Measurements from ENCODE around the gene RNF144A. TPM values are rescaled to one million over a fixed set of nuclear protein-coding genes. Genes with fewer than 3 reads are reported as not detected.
"Not testable (repeated sequence)": the region's sequence is repeated elsewhere in the genome, so short reads cannot be mapped to it uniquely, and the experiment has no call there.

Gene RNF144A
- total RNA-seq, 4 donors from 2014 or later: 27.3 to 47.3 (median 37.4) TPM

- DNase-seq (ENCODE audit: low spot score in 2 of 2): no peak
- Histone ChIP-seq H3K4me1 (peaks cover 0 to 41% (median 2%) of the 10 kb centered on the region in 4 donors), H3K27me3 (no peaks in the 10 kb centered on the region), H3K36me3 (no peaks in the 10 kb centered on the region), H3K9me3 (no peaks in the 10 kb centered on the region), H3K27ac (no peak overlapping the region), H3K4me3 (no peak overlapping the region)
- TF ChIP-seq POLR2A (IDR thresholded peaks at IDR 0.05) (no peak), EP300 (IDR thresholded peaks at IDR 0.05) (no peak), CTCF (IDR thresholded peaks at IDR 0.05) (no peak)
- 79 to 81% methylated on average over 11 of the region's 11 CpGs for WGBS, 2 donors
Observed at GRCh38 chr2:6934758-6935651, 17.8 kb downstream of the RNF144A start.

- 69 to 80% methylated on average over 4 of the region's 4 CpGs for WGBS, 2 donors
- H3K4me1 ChIP-seq: peaks cover 0 to 38% (median 2%) of the 10 kb centered on the region in 4 donors
- DNase-seq (ENCODE audit: low spot score in 2 of 2); H3K27me3 ChIP-seq; H3K27ac ChIP-seq; H3K36me3 ChIP-seq; H3K4me3 ChIP-seq; H3K9me3 ChIP-seq: not testable (repeated sequence)
Observed at GRCh38 chr2:6935652-6936020, 18.4 kb downstream of the RNF144A start.

- Histone ChIP-seq H3K4me3 (no peak overlapping the region), H3K27ac (no peak overlapping the region), H3K36me3 (peaks cover 0 to 10% (median 0%) of the 10 kb centered on the region in 3 donors), H3K4me1 (peaks cover 0 to 28% (median 2%) of the 10 kb centered on the region in 4 donors), H3K9me3 (no peaks in the 10 kb centered on the region), H3K27me3 (no peaks in the 10 kb centered on the region)
- TF ChIP-seq CTCF (IDR thresholded peaks at IDR 0.05): no peak
- TF ChIP-seq EP300 (IDR thresholded peaks at IDR 0.05): no peak
- TF ChIP-seq POLR2A (IDR thresholded peaks at IDR 0.05): no peak
- 96 to 100% methylated on average over 2 of the region's 2 CpGs for WGBS, 2 donors
- DNase-seq (ENCODE audit: low spot score in 2 of 2): no peak
Observed at GRCh38 chr2:6937157-6937556, 19.9 kb downstream of the RNF144A start.

GRCh38 chr2:6937582-6937981, 20.4 kb downstream of the RNF144A start:
- whole genome bisulfite sequencing, 2 donors: 85 to 94% methylated on average over 4 of the region's 4 CpGs
- no peaks in the 10 kb centered on the region for H3K27me3 ChIP-seq
- DNase-seq (ENCODE audit: low spot score in 2 of 2): no peak
- TF ChIP-seq POLR2A (IDR thresholded peaks at IDR 0.05) (no peak), CTCF (IDR thresholded peaks at IDR 0.05) (no peak), EP300 (IDR thresholded peaks at IDR 0.05) (no peak)
- H3K36me3 ChIP-seq: peaks cover 0 to 14% (median 0%) of the 10 kb centered on the region in 3 donors
- H3K4me3 ChIP-seq: no peak overlapping the region
- no peak overlapping the region for H3K27ac ChIP-seq
- peaks cover 0 to 26% (median 2%) of the 10 kb centered on the region in 4 donors for H3K4me1 ChIP-seq
- no peaks in the 10 kb centered on the region for H3K9me3 ChIP-seq

- Histone ChIP-seq H3K27me3 (no peaks in the 10 kb centered on the region), H3K27ac (no peak overlapping the region), H3K9me3 (no peaks in the 10 kb centered on the region), H3K4me1 (peaks cover 0 to 22% (median 0%) of the 10 kb centered on the region in 4 donors), H3K4me3 (no peak overlapping the region), H3K36me3 (peaks cover 0 to 23% (median 0%) of the 10 kb centered on the region in 3 donors)
- WGBS, 2 donors: 80 to 86% methylated on average over 2 of the region's 2 CpGs
- no peak for TF ChIP-seq CTCF (IDR thresholded peaks at IDR 0.05)
- no peak for TF ChIP-seq EP300 (IDR thresholded peaks at IDR 0.05)
- no peak for TF ChIP-seq POLR2A (IDR thresholded peaks at IDR 0.05)
- no peak for DNase-seq (ENCODE audit: low spot score in 2 of 2)
Observed at GRCh38 chr2:6939071-6939470, 21.9 kb downstream of the RNF144A start.

Measured in tibial nerve (tissue), 4 donors.